HG03196 (cell line): Measurements from ENCODE around the gene ROR1.

Source experiments
- ATAC-seq: cut with Tn5 transposase; IDR thresholded peaks from one replicate; pipeline ENCODE4 v1.9.1; 2021; ENCODE audit not compliant: unreplicated experiment

The ROR1 gene

GRCh38 chr1:63906047-63906704 is 132.4 kb downstream of the ROR1 start:
- no peak for ATAC-seq

- no peak for ATAC-seq
Measured at GRCh38 chr1:63907051-63907450, 133.2 kb downstream of the ROR1 start.

- no peak for ATAC-seq
Measured at GRCh38 chr1:63908016-63908415, 134.2 kb downstream of the ROR1 start.

GRCh38 chr1:63909526-63909925 is 135.7 kb downstream of the ROR1 start:
- no peak for ATAC-seq

GRCh38 chr1:63911049-63911448 is 137.2 kb downstream of the ROR1 start:
- ATAC-seq = no peak

GRCh38 chr1:63912643-63913042 is 138.8 kb downstream of the ROR1 start:
- ATAC-seq = no peak

GRCh38 chr1:63913533-63913932 is 139.7 kb downstream of the ROR1 start:
- ATAC-seq = no peak

GRCh38 chr1:63914241-63914640 is 140.4 kb downstream of the ROR1 start:
- no peak for ATAC-seq

- no peak for ATAC-seq
Measured at GRCh38 chr1:63914706-63915105, 140.9 kb downstream of the ROR1 start.

GRCh38 chr1:63915121-63915520 is 141.3 kb downstream of the ROR1 start:
- ATAC-seq = no peak

- no peak for ATAC-seq
Measured at GRCh38 chr1:63916485-63917360, 142.9 kb downstream of the ROR1 start.

GRCh38 chr1:63917571-63918417 is 144.0 kb downstream of the ROR1 start:
- ATAC-seq = no peak

GRCh38 chr1:63918418-63918945 is 144.7 kb downstream of the ROR1 start:
- ATAC-seq = no peak

- ATAC-seq = no peak
Measured at GRCh38 chr1:63920154-63921117, 146.6 kb downstream of the ROR1 start.

GRCh38 chr1:63921359-63921758 is 147.5 kb downstream of the ROR1 start:
- no peak for ATAC-seq

- no peak for ATAC-seq
Measured at GRCh38 chr1:63921802-63922201, 148.0 kb downstream of the ROR1 start.

GRCh38 chr1:63922848-63923247 is 149.0 kb downstream of the ROR1 start:
- ATAC-seq = no peak

- no peak for ATAC-seq
Measured at GRCh38 chr1:63923302-63923701, 149.5 kb downstream of the ROR1 start.

GRCh38 chr1:63924600-63924999 is 150.8 kb downstream of the ROR1 start:
- ATAC-seq = no peak
